HG02571 (cell line): ENCODE measurements around the gene PAQR6.
A peak's percentile ranks its signal among the peaks of the same experiment; 100 is the strongest.
"Not testable (repeated sequence)": the region's sequence is repeated elsewhere in the genome, so short reads cannot be mapped to it uniquely, and the experiment has no call there.

Experiments
- ATAC-seq: cut with Tn5 transposase; IDR thresholded peaks from one replicate; pipeline ENCODE4 v1.9.1; 2021; ENCODE audit warnings: mild to moderate bottlenecking, moderate library complexity; ENCODE audit not compliant: unreplicated experiment

The PAQR6 gene

DNA sequence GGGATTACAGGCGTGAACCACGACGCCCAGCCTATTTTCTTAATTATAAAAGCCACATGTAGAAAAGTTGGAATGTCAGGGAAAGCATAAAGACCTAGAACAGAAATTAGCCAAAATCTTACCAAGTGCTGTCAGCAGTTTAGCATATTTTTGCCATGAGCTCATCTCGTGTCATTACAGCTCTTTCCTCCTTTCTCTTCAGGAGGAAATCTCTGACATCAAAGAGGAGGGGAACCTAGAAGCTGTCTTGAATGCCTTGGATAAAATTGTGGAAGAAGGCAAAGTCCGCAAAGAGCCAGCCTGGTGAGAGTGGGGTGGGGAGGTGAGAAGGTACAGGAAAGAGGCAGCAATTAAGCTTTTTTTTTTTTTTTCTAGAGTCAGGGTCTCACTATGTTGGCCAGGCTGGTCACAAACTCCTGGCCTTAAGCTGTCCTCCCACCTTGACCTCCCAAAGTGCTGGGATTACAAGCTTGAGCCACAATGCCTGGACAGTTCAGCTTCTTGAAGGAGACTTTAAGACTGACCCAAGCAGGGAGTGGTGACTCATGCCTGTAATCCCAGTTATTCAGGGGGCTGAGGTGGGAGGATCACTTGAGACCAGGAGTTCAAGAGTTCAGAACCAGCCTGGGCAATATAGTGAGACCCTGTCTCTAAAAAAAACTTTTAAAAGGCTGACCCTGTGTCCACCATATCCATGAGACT lies 14.3 kb downstream of the PAQR6 start:
- ATAC-seq: no peak

- no peak for ATAC-seq
Measured at GRCh38 chr1:156232201-156232894, 15.5 kb downstream of the PAQR6 start.

DNA sequence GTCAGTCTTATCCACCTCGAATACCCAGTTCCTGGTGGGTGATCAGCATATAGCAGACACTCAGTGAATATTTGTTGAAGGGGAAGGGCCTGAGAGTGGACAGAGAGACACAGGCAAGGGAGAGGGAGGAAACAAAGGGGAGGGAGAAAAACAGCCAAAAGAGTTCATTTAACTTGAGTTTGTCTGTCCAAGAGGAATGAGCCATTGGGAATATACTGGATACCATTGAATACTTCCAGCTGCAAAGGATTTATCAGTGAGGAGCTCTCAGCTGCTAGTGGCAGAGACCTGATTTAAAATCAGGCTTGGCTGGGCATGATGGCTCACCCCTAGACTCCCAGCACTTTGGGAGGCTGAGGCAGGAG lies 17.4 kb downstream of the PAQR6 start:
- no peak for ATAC-seq

DNA sequence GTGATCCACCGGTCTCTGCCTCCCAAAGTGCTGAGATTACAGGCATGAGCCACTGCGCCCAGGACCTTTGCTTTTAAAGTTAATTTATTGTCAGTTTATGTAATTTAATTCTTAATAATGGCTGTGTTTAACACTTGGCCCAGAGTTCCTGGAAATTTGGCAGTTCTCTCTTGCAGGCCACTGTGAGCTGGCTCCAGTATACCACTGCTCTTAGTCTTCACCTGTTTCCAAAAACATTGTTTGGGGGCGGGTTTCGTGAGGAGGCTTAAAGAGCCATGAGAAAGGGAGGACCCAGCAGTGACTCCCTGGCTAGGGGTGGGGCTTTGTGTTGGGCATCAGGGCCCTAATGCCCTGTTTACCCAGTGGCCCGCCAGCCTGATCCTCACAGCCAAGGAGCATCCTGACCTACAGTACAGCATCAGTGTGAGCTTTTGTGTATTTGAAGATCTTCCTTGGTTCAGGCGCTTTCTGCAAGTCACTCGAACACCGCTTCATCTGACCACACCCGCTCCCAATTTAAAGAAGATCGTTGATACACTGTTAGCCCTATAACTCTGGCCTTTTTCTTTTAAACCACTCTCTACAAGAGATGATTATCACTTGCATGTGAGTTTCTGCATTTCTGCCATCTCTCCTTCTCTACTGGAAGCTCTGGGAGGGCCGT lies 17.9 kb downstream of the PAQR6 start:
- ATAC-seq: no peak

GRCh38 chr1:156228501-156228900 lies 19.4 kb downstream of the PAQR6 start:
- ATAC-seq: no peak

DNA sequence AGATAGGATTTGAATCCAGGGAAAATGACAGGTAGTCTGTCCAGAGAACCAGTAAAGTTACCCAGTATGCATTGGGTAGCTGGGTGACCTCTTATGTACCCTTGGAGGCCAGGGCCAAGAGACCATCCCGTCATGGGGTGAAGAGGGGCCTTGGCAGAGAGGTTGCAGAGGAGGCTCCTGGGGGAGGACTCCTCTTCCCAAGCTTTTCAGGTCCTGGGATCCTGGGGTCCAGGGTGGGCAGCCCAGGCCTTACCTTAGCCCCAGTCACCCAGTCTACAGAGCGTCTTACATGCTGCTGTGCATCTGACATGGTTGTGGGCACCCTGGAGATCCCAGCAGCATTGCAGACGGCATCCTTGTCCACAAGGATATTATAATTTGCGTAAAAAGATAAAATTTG lies 21.1 kb downstream of the PAQR6 start:
- no peak for ATAC-seq

- peak; percentile 73 for ATAC-seq
Measured at GRCh38 chr1:156226116-156226538, 21.7 kb downstream of the PAQR6 start.

GRCh38 chr1:156225677-156226014 lies 22.2 kb downstream of the PAQR6 start:
- ATAC-seq: no peak

- no peak for ATAC-seq
Measured at GRCh38 chr1:156221986-156222692, 25.7 kb downstream of the PAQR6 start.

DNA sequence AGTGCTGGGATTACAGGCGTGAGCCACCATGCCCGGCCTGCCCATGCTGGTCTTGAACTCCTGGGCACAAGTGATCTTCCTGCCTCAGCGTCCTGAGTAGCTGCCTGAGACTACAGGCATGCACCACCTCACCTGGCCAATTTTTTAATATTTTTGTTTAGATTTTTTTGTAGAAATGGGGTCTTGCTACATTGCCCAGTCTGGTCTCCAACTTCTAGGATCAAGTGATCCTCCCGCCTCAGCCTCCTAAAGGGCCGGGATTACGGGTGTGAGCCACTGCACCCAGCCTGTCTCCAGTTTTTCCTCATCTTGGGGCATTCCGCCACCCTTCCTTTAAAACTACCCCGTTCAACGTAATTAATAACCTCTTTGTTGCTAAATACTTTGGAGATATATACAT lies 27.6 kb downstream of the PAQR6 start:
- ATAC-seq: no peak

DNA sequence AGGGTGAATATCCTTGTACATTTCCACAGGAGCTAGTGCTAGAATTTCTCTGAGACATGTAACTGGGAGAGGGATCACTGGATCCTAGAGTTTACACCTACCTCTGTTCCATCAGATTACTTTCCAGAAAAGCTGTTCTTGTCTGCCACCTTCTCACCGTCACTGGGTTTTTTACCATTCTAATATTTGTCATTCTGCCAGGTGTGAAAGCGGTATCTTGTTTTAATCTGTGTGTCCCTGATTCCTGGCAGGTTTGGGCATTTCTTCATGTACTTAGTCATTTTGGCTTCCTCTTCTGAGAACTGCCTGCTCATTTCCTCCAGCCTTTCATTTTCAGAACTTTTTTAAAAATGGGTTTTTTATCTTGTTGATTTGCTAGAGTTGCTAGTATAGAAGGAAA lies 30.0 kb downstream of the PAQR6 start:
- no peak for ATAC-seq

DNA sequence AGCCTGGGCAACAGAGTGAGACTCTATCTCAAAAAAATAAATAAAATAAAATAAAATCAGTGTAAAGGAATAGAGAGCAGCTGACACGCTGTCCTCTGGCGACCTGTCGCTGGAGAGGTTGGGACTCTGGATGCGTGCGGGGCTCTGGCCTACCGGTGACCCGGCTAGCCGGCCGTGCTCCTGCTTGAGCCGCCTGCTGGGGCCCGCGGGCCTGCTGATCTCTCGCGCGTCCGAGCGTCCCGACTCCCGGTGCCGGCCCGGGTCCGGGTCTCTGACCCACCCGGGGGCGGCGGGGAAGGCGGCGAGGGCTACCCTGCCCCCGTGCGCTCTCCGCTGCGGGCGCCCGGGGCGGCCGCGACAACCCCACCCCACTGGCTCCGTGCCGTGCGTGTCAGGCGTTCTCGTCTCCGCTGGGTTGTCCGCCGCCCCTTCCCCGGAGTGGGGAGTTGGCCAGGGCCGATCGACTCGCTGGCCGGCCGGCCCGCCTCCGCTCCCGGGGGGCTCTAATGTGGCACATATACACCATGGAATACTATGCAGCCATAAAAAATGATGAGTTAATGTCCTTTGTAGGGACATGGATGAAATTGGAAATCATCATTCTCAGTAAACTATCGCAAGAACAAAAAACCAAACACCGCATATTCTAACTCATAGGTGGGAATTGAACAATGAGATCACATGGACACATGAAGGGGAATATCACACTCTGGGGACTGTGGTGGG lies 31.3 kb downstream of the PAQR6 start:
- not testable (repeated sequence) for ATAC-seq

- ATAC-seq: no peak
Measured at GRCh38 chr1:156214024-156214748, 33.7 kb downstream of the PAQR6 start.

DNA sequence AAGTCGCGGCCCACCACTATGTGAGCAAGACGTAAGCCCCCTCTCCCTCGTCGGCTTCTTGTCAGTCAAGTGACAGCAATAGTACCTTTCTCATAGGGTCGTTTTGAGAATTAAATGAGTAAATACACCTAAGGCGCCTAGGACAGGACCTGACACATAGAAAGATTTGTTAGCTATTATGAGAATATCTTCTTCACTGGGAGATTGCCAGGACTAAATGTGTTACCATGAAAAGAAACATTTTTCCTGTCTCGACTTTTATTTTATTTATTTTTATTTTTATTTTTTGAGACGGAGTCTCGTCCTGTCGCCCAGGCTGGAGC lies 34.3 kb downstream of the PAQR6 start:
- ATAC-seq: no peak

GRCh38 chr1:156212833-156213643 lies 34.8 kb downstream of the PAQR6 start, which contains the start of gene PMF1:
PMF1 (plus strand) TSS chr1:156213007; CDS start chr1:156213016, 9 bp downstream.
- peak; percentile 90 for ATAC-seq

GRCh38 chr1:156212130-156212529 lies 35.7 kb downstream of the PAQR6 start:
- no peak for ATAC-seq

DNA sequence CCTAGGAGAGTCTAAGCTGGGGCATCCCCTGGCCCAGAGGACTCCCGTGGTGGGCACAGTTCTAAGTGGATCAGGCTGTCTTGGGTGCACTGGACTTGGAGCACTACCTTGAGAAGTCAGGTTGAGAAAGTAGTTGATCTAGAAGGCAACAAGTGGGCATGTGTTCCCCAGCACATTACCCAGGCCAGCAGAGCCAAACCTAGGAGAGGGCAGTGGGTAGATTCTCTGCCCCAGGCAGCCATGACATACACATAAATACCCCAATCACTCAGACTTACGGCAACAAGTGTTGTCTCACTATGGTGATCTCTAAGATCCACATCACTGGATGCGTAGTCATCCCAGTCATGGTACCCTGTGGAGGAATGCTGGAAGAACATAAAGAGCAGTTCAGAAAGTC lies 36.6 kb downstream of the PAQR6 start:
- no peak for ATAC-seq

DNA sequence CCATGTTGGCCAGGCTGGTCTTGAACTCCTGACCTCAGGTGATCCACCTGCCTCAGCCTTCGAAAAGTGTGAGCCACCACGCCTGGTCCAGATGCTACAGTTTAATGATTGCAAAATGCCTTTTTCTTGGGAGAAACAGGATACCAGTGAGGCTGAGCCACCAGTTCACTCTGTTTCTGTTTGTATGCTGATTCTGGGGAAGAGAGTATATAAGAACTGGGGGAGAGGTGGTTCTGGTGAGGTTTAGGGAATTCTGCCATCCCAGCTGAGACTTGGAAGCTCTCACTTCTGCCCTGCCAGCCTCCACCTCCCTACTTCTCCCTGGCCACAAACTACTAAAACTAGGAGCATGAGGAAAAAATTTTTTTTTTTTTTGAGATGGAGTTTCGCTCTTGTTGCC lies 43.2 kb downstream of the PAQR6 start:
- ATAC-seq: no peak

GRCh38 chr1:156203331-156203730 lies 44.5 kb downstream of the PAQR6 start:
- no peak for ATAC-seq

DNA sequence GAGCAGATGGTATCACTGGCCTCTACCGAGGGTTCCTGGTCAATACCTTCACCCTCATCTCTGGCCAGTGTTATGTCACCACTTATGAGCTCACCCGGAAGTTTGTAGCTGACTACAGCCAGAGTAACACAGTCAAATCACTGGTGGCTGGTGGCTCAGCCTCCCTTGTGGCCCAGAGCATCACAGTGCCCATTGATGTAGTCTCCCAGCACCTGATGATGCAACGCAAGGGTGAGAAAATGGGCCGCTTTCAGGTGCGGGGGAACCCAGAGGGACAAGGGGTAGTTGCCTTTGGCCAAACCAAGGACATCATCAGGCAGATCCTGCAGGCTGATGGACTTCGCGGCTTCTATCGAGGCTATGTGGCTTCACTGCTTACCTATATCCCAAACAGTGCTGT lies 47.8 kb downstream of the PAQR6 start:
- no peak for ATAC-seq
